IPS-20b (cell line): ENCODE results near the gene MAS1.

Source experiments
- H3K27ac ChIP-seq: one replicate; pipeline ENCODE4 v1.5.1; 2013; ENCODE audit warnings: low read length
- H3K27me3 ChIP-seq: 2 replicates; pipeline ENCODE4 v1.6.1; 2013; ENCODE audit warnings: mild to moderate bottlenecking, low read length, inconsistent platforms; ENCODE audit not compliant: insufficient read depth
- H3K36me3 ChIP-seq: 2 replicates; pipeline ENCODE4 v1.6.1; 2013; ENCODE audit warnings: low read depth, mild to moderate bottlenecking, inconsistent platforms, low read length, moderate library complexity; ENCODE audit not compliant: insufficient read depth
- H3K4me1 ChIP-seq: 2 replicates; pipeline ENCODE4 v1.6.1; 2013; ENCODE audit warnings: mild to moderate bottlenecking, control low read depth, inconsistent platforms, low read length, moderate library complexity; ENCODE audit not compliant: insufficient read depth
- H3K4me3 ChIP-seq: 2 replicates; pipeline ENCODE4 v1.5.1; 2013; ENCODE audit warnings: mild to moderate bottlenecking, low read length, inconsistent platforms
- H3K9ac ChIP-seq: 2 replicates; pipeline ENCODE4 v1.6.1; 2013; ENCODE audit warnings: low read depth, mild to moderate bottlenecking, inconsistent platforms, low read length, moderate library complexity
- H3K9me3 ChIP-seq: 2 replicates; pipeline ENCODE4 v1.6.1; 2013; ENCODE audit warnings: mild to moderate bottlenecking, low read depth, low read length, inconsistent platforms; ENCODE audit not compliant: insufficient read depth

The MAS1 gene

DNA sequence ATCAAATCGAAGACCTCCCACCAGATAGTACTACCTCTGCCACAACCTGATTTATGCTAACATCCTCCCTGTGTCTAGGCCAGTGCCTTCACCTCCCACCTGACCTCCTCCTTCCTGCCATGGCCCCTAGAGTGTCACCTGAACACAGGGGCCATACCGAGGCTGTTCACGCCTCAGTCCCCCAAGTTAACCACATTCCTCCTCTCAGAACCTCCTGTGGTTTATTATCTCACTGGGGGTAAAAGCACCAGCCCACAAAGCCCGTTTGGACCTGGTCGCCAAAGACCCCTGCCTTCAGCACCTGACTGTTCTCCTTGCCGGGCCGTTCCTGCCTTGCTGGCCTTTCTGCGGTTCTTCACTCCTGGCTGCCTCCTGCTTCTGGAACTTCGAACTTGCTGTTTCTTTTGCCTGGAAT, 13.7 kb downstream of the MAS1 start:
- H3K27me3 ChIP-seq, result no peaks in the 10 kb centered on the region
- H3K4me3 ChIP-seq, result no peak overlapping the region
- H3K4me1 ChIP-seq, result no peaks in the 10 kb centered on the region
- no peaks in the 10 kb centered on the region for H3K9me3 ChIP-seq
- no peaks in the 10 kb centered on the region for H3K36me3 ChIP-seq
- no peak overlapping the region for H3K27ac ChIP-seq
- H3K9ac ChIP-seq, result no peak overlapping the region

DNA sequence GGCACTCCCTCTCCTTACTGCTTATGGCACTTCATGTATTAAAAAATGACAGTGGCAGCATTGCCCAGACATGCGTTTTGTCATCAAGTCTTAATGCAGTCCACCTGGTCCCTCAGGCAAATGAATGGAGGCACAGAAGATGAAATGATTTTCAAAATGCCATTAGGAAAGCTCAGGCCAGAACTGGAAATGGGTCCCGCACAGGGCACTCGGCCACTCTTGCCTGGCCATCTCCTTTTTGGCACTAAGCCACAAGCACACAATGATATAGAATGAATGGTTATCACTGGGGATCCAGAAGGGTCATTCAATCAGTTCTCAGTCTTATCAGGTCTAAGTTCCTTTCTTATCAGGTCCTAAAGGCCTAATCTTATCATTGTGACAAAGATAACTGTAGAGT, 15.6 kb downstream of the MAS1 start:
- Histone ChIP-seq H3K9ac (no peak overlapping the region), H3K36me3 (no peaks in the 10 kb centered on the region), H3K9me3 (no peaks in the 10 kb centered on the region), H3K4me3 (no peak overlapping the region), H3K4me1 (no peaks in the 10 kb centered on the region), H3K27ac (no peak overlapping the region), H3K27me3 (no peaks in the 10 kb centered on the region)

DNA sequence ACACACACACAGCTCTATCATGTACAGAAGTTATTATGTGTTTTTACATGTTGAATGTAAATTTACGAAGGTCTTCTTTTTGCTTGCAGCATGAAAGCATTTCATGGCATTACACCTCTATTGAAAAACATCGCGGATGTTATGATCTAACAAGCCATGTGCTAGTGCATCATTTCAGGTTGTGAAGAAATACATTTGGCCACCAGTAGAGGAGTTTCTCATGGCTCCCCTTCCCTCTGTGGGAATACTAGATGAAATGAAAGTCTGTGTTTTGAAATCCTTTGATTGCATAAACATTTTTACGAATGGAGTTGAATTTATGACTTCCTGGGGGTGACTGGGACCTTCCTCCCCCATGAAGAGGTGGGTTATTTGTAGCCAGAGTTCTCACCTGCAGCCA, 17.7 kb downstream of the MAS1 start:
- no peaks in the 10 kb centered on the region for H3K36me3 ChIP-seq
- H3K27me3 ChIP-seq, result peaks cover 4% of the 10 kb centered on the region; the same call in 1 of the 2 replicates
- H3K4me3 ChIP-seq, result no peak overlapping the region
- H3K4me1 ChIP-seq, result no peaks in the 10 kb centered on the region
- H3K27ac ChIP-seq, result no peak overlapping the region
- H3K9me3 ChIP-seq, result no peaks in the 10 kb centered on the region
- H3K9ac ChIP-seq, result no peak overlapping the region

DNA sequence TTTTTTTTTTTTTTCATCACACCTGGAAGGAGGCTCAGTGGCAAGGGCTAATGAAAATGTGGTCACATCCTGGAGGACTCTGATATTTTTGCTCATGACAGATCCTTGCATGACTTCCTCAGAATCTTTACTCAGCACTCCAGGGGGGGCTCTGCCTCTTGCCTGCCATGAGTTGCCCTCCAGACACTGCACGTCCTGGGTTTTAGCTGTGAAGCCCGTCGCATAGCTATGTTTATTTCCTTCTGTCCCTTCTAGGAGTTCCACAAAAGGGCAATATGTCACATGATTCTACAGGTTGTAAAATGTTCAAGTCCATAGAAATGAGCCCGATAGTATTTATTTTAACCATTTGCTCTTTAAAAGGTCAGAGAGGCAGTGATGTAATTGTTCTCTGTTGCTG, 18.2 kb downstream of the MAS1 start:
- no peak overlapping the region for H3K9ac ChIP-seq
- no peaks in the 10 kb centered on the region for H3K9me3 ChIP-seq
- H3K27ac ChIP-seq, result no peak overlapping the region
- H3K36me3 ChIP-seq, result no peaks in the 10 kb centered on the region
- H3K4me1 ChIP-seq, result no peaks in the 10 kb centered on the region
- H3K4me3 ChIP-seq, result no peak overlapping the region
- peaks cover 4% of the 10 kb centered on the region; the same call in 1 of the 2 replicates for H3K27me3 ChIP-seq

DNA sequence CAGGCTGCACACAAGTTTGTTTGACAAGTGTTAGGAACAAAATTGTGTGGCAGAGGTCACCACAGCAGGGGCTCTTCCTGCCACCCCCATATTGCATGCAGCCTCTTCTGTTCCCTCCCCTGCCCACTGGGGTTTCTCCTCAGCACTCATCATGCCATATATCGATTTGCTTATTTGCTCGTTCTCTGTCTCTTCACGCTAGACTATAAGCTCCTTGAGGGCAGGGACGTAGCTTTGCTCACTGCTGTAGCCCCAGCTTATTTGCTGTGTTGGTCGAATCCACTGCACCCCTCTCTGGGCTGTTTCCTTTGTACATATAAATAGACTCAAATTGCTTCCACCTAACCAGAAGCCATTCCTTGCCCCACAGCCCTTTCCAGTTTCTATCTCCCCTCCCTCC, 19.6 kb downstream of the MAS1 start:
- Histone ChIP-seq H3K36me3 (no peaks in the 10 kb centered on the region), H3K9me3 (no peaks in the 10 kb centered on the region), H3K27ac (no peak overlapping the region), H3K4me1 (no peaks in the 10 kb centered on the region), H3K27me3 (peaks cover 4% of the 10 kb centered on the region; the same call in 1 of the 2 replicates), H3K9ac (no peak overlapping the region), H3K4me3 (no peak overlapping the region)

DNA sequence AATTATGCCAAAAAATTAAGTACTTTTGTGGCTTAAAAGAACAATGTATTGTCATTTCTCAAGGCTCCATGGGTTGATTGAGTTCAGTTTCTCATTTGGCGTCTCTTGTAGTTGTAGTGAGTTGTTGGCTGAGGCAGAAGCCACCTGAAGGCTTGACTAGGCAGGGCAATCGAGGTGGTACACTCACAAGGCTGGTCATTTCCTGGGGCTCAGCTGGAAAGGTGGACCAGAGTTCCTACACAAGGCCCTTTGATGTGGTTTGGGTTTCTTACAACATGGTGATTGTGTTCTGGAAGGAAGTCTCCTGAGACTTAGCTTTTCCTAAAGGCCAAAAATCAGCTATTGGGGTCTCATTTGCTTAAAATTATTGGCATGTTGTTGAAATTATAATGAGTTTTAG, 22.6 kb downstream of the MAS1 start:
- no peak overlapping the region for H3K9ac ChIP-seq
- H3K27me3 ChIP-seq, result peaks cover 4% of the 10 kb centered on the region; the same call in 1 of the 2 replicates
- H3K36me3 ChIP-seq, result no peaks in the 10 kb centered on the region
- no peak overlapping the region for H3K27ac ChIP-seq
- no peaks in the 10 kb centered on the region for H3K9me3 ChIP-seq
- H3K4me1 ChIP-seq, result no peaks in the 10 kb centered on the region
- H3K4me3 ChIP-seq, result no peak overlapping the region

DNA sequence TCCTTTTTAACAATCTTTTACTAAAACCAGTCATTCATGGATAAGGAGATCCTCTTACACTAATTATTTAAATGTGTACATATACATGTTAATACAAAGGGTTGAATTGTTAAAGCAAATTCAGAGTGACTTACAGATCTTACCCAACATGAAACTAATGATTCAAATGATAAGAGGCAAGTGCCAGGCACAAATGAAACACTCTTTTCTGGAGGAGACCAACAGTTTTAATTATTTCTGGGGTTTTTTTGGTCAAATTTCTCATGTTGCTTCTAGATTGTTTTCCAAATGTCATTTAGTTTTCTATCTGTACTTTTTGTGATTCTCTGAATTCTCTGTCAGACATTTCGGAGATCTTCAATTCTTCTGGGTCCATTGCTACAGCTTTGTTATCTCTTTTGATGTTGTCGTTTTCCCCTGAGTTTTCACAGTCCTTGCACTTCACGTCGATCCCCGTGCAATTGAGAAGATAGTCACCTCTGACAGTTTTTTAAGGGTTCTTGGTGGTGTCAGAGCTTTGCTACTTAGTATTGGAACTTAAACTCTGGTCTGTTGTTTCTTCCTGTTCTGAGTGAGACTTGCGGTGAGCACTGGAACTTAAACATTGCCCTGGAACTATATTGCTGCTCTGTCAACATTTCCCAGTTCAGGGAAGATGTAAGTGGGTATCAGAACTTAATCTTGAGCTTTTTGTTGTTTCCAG, 23.2 kb downstream of the MAS1 start:
- peaks cover 4% of the 10 kb centered on the region; the same call in 1 of the 2 replicates for H3K27me3 ChIP-seq
- H3K9me3 ChIP-seq, result no peaks in the 10 kb centered on the region
- H3K27ac ChIP-seq, result no peak overlapping the region
- no peaks in the 10 kb centered on the region for H3K4me1 ChIP-seq
- H3K36me3 ChIP-seq, result no peaks in the 10 kb centered on the region
- H3K4me3 ChIP-seq, result no peak overlapping the region
- no peak overlapping the region for H3K9ac ChIP-seq

DNA sequence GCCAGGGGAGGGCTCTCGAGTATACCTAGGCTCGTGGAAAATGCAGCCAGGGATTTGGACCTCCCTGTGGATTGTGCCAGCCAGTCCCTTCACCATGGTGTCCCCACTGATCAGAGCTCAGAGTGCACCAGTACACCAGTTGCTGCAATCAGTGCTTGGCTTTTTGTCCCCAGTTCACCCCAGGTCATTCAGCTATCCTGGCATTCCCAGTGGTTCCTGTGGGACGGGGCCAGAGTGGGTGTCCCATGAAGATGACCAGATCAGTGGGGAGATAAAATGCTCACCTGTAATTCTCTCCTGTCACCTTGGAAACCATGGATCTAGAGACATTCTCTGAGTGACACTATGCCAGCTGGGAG, 23.8 kb downstream of the MAS1 start:
- no peak overlapping the region for H3K9ac ChIP-seq
- no peak overlapping the region for H3K4me3 ChIP-seq
- H3K4me1 ChIP-seq, result no peaks in the 10 kb centered on the region
- H3K27ac ChIP-seq, result no peak overlapping the region
- peaks cover 4% of the 10 kb centered on the region; the same call in 1 of the 2 replicates for H3K27me3 ChIP-seq
- H3K9me3 ChIP-seq, result no peaks in the 10 kb centered on the region
- no peaks in the 10 kb centered on the region for H3K36me3 ChIP-seq

DNA sequence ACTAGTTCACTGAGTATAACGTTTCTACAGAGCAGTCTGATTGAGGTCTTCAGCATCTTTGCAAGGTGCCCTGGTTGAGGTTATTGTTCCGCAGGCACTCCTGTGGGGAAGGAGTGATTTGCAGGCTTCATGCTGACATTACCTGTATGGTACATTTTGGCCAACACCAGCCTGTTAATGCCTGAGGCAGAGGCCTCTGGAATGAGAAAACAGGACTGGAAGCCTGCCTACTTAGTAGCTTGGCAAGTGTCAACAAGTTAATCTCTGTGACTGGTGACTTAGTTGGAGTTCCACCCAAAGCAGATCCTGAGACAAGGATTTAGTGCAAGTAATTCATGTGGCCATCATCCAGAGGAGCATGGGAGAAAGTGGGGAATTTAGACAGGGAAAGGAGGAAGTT, 24.6 kb downstream of the MAS1 start:
- no peaks in the 10 kb centered on the region for H3K36me3 ChIP-seq
- no peaks in the 10 kb centered on the region for H3K4me1 ChIP-seq
- H3K9ac ChIP-seq, result no peak overlapping the region
- no peak overlapping the region for H3K27ac ChIP-seq
- no peak overlapping the region for H3K4me3 ChIP-seq
- no peaks in the 10 kb centered on the region for H3K9me3 ChIP-seq
- H3K27me3 ChIP-seq, result peaks cover 4% of the 10 kb centered on the region; the same call in 1 of the 2 replicates

DNA sequence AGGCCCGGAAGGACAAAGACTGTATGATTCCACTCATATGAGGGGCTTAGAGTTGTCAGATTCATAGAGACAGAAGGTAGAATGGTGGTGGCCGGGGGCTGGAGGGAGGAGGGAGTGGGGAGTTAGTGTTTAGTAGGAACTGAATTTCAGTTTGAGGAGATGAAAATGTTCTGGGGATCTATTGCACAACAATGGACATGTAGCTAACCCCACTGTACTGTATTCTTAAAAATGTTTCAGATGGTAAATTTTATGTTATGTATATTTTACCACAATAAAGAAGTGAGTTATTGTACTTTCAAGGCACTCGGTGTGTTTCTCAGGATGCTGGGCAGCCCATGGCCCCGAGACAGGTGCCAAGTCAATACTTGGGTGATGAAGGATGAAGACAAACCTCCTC, 25.4 kb downstream of the MAS1 start:
- H3K9ac ChIP-seq, result no peak overlapping the region
- no peaks in the 10 kb centered on the region for H3K36me3 ChIP-seq
- no peaks in the 10 kb centered on the region for H3K4me1 ChIP-seq
- no peak overlapping the region for H3K27ac ChIP-seq
- H3K4me3 ChIP-seq, result no peak overlapping the region
- H3K9me3 ChIP-seq, result no peaks in the 10 kb centered on the region
- H3K27me3 ChIP-seq, result peaks cover 4% of the 10 kb centered on the region; the same call in 1 of the 2 replicates

DNA sequence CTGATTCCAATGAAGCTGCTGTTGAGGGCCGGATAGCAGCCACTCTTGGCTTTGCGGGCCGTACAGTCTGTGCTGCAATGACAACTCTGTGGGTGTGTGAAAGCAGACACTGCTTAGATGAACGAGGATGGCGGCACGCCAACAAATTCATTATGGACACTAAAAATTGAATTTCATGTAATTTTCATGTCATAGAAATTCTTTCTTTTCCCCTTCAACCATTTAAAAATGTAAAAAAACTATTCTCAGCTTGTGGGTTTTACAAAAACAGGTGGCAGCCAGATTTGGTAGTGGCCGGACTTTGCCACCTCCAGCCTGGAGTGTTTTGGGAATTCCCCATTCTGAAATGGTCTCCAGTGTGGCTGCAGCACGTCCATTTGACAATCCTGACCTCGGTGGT, 26.0 kb downstream of the MAS1 start:
- no peak overlapping the region for H3K4me3 ChIP-seq
- H3K27me3 ChIP-seq, result peaks cover 4% of the 10 kb centered on the region; the same call in 1 of the 2 replicates
- no peak overlapping the region for H3K9ac ChIP-seq
- H3K9me3 ChIP-seq, result no peaks in the 10 kb centered on the region
- H3K4me1 ChIP-seq, result no peaks in the 10 kb centered on the region
- no peak overlapping the region for H3K27ac ChIP-seq
- H3K36me3 ChIP-seq, result no peaks in the 10 kb centered on the region

DNA sequence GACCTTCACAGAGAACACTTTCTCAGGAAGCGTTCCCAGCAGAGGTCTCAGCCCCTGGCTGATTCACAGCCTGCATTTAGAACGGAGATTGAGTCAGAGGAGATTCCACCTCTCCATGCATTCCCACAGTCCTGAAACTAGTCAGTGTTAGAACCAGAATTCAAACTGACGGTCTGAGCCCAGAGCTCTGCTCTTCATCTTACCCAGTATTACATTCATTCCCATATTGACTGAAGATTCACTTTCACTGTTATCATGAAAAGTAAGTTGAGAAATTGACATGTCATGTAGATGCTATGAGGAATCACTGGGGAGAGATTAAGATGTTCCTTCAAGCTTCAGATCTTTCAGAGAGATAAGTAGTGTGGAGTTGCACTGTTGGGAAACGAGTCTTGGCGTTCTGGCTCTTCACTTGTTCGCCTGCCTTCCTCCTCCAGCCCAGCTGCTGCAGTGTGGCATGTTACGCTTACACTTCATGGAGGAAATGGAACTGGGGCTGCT, 28.3 kb downstream of the MAS1 start:
- Histone ChIP-seq H3K27me3 (no peaks in the 10 kb centered on the region), H3K9me3 (no peaks in the 10 kb centered on the region), H3K4me3 (no peak overlapping the region), H3K4me1 (no peaks in the 10 kb centered on the region), H3K27ac (no peak overlapping the region), H3K36me3 (no peaks in the 10 kb centered on the region), H3K9ac (no peak overlapping the region)
